Upper lobe of left lung (tissue), 6 donors: ENCODE results near the gene ZDHHC17. TPM values are rescaled to one million over a fixed set of nuclear protein-coding genes. Genes with fewer than 3 reads are reported as not detected.
A peak's percentile ranks its signal among the peaks of the same experiment; 100 is the strongest.

Source experiments
- ATAC-seq, 2 donors: fragments of 200-7000 bp; cut with Tn5 transposase; one replicate each; pipeline ENCODE4 v1.9.1; 2022; ENCODE audit warnings: mild to moderate bottlenecking in 2 of 2, moderate library complexity in 2 of 2; ENCODE audit not compliant: low FRiP score in 2 of 2
- DNase-seq, 2 donors: peaks; one replicate each; pipeline ENCODE4 v3.0.0-alpha.2; 2019 to 2020
- H3K27ac ChIP-seq, 4 donors: fragments of 200-600 bp; sonication (generic); one replicate each; pipeline ENCODE4 v1.5.1; 2016 to 2019
- H3K27me3 ChIP-seq, 4 donors: fragments of 200-600 bp; sonication (generic); one replicate each; pipeline ENCODE4 v1.5.1; 2017 to 2019
- H3K36me3 ChIP-seq, 4 donors: fragments of 200-600 bp; sonication (generic); one replicate each; pipeline ENCODE4 v1.5.1; 2016 to 2019
- H3K4me1 ChIP-seq, 4 donors: fragments of 200-600 bp; sonication (generic); one replicate each; pipeline ENCODE4 v1.5.1; 2018 to 2019
- H3K4me3 ChIP-seq, 4 donors: fragments of 200-600 bp; sonication (generic); one replicate each; pipeline ENCODE4 v1.5.1; 2017 to 2019; ENCODE audit warnings: mild to moderate bottlenecking in 2 of 4, moderate library complexity in 1 of 4
- H3K9me3 ChIP-seq, 4 donors: fragments of 200-600 bp; sonication (generic); one replicate each; pipeline ENCODE4 v1.5.1; 2018 to 2019
- CTCF ChIP-seq, 6 experiments: fragments of 450-650 bp in 4 of 6; fragments of 200-600 bp in 2 of 6; sonication (generic) in 2 of 6; IDR thresholded peaks; one replicate each; pipeline ENCODE4 v1.5.1; 2016 to 2019; ENCODE audit warnings: antibody characterized with exemption in 6 of 6
- EP300 ChIP-seq, 4 donors: sonication (generic); formaldehyde crosslinking; IDR thresholded peaks; one replicate each; pipeline ENCODE4 v1.5.1; 2017; ENCODE audit warnings: antibody characterized with exemption in 4 of 4, control low read depth in 2 of 4
- POLR2A ChIP-seq, 4 donors: fragments of 450-650 bp; IDR thresholded peaks; one replicate each; pipeline ENCODE4 v1.5.1; 2016 to 2017; ENCODE audit warnings: antibody characterized with exemption in 4 of 4, mild to moderate bottlenecking in 2 of 4
- POLR2AphosphoS5 ChIP-seq, 2 donors: sonication (generic); formaldehyde crosslinking; IDR thresholded peaks; one replicate each; pipeline ENCODE4 v1.5.1; 2017; ENCODE audit warnings: antibody characterized with exemption in 2 of 2
- WGBS, 2 donors: methylation state at CpG; one replicate each; pipeline ENCODE4 v1.1.5; 2017 to 2018; 5-methylcytosine and 5-hydroxymethylcytosine counted together
- total RNA-seq, 6 donors: library from RNA; depleted of rRNA in 4 of 6; stranded (reverse); fragments of >200 nt in 4 of 6; gene quantifications; one replicate each; pipeline versions ENCODE4 v1.1.0 to v1.2.1, GENCODE V29; 2016 to 2021
- donor health status: DM: no; HTN: no; CAD: no; lungs with moderate emphysema.
- donor health status: DM: no; HTN: yes; CAD: no; lungs with severe emphysema.

The ZDHHC17 gene
- total RNA-seq, 6 donors from 2014 or later, result 13.0 to 107 (median 30.0) TPM

GRCh38 chr12:76810671-76811419 is 46.9 kb downstream of the ZDHHC17 start:
- no peak overlapping the region for H3K27ac ChIP-seq
- no peaks in the 10 kb centered on the region for H3K9me3 ChIP-seq
- no peak overlapping the region for H3K4me3 ChIP-seq
- H3K4me1 ChIP-seq, result no peaks in the 10 kb centered on the region
- WGBS, 2 donors, result 67 to 71% methylated on average over 6 of the region's 6 CpGs
- no peaks in the 10 kb centered on the region for H3K27me3 ChIP-seq
- DNase-seq (no peak), ATAC-seq (no peak)
- no peak for TF ChIP-seq POLR2A (IDR thresholded peaks at IDR 0.05)
- H3K36me3 ChIP-seq, result peaks cover 0 to 61% (median 10%) of the 10 kb centered on the region in 4 donors

GRCh38 chr12:76811976-76812375 is 48.1 kb downstream of the ZDHHC17 start:
- H3K27me3 ChIP-seq, result no peaks in the 10 kb centered on the region
- H3K27ac ChIP-seq, result no peak overlapping the region
- DNase-seq, result no peak
- H3K36me3 ChIP-seq, result peaks cover 0 to 60% (median under 1%) of the 10 kb centered on the region in 4 donors
- ATAC-seq, result no peak
- WGBS, 2 donors, result 90 to 95% methylated on average over 1 of the region's 1 CpG
- no peak for TF ChIP-seq CTCF (IDR thresholded peaks at IDR 0.05)
- TF ChIP-seq EP300 (IDR thresholded peaks at IDR 0.05), result no peak
- no peak for TF ChIP-seq POLR2A (IDR thresholded peaks at IDR 0.05)
- no peak for TF ChIP-seq POLR2AphosphoS5 (IDR thresholded peaks at IDR 0.05)
- H3K4me1 ChIP-seq, result no peaks in the 10 kb centered on the region
- H3K9me3 ChIP-seq, result no peaks in the 10 kb centered on the region
- no peak overlapping the region for H3K4me3 ChIP-seq

- Histone ChIP-seq H3K27ac (no peak overlapping the region), H3K27me3 (no peaks in the 10 kb centered on the region), H3K36me3 (peaks cover 0 to 50% (median under 1%) of the 10 kb centered on the region in 4 donors), H3K4me1 (no peaks in the 10 kb centered on the region), H3K9me3 (no peaks in the 10 kb centered on the region), H3K4me3 (no peak overlapping the region)
- no peak for DNase-seq
- TF ChIP-seq CTCF (IDR thresholded peaks at IDR 0.05) (no peak), POLR2A (IDR thresholded peaks at IDR 0.05) (no peak), POLR2AphosphoS5 (IDR thresholded peaks at IDR 0.05) (no peak), EP300 (IDR thresholded peaks at IDR 0.05) (no peak)
- ATAC-seq, result no peak
These were observed 49.4 kb downstream of the ZDHHC17 start for GRCh38 chr12:76813265-76813664.

- peaks cover 0 to 48% (median under 1%) of the 10 kb centered on the region in 4 donors for H3K36me3 ChIP-seq
- ATAC-seq (no peak), DNase-seq (no peak)
- no peak overlapping the region for H3K4me3 ChIP-seq
- no peaks in the 10 kb centered on the region for H3K4me1 ChIP-seq
- no peaks in the 10 kb centered on the region for H3K9me3 ChIP-seq
- 98 to 99% methylated on average over 4 of the region's 4 CpGs for WGBS, 2 donors
- H3K27me3 ChIP-seq, result no peaks in the 10 kb centered on the region
- no peak for TF ChIP-seq POLR2A (IDR thresholded peaks at IDR 0.05)
- TF ChIP-seq EP300 (IDR thresholded peaks at IDR 0.05), result no peak
- no peak for TF ChIP-seq CTCF (IDR thresholded peaks at IDR 0.05)
- no peak for TF ChIP-seq POLR2AphosphoS5 (IDR thresholded peaks at IDR 0.05)
- H3K27ac ChIP-seq, result no peak overlapping the region
These were observed 50.1 kb downstream of the ZDHHC17 start for GRCh38 chr12:76813972-76814371.

GRCh38 chr12:76820888-76821482 is 57.1 kb downstream of the ZDHHC17 start:
- ATAC-seq, result no peak

More at GRCh38 chr12:76820888-76821482, 57.1 kb downstream of the ZDHHC17 start:
- Histone ChIP-seq H3K4me1 (no peaks in the 10 kb centered on the region), H3K9me3 (no peaks in the 10 kb centered on the region), H3K36me3 (peaks cover 0 to 24% (median 5%) of the 10 kb centered on the region in 4 donors), H3K27ac (no peak overlapping the region), H3K27me3 (no peaks in the 10 kb centered on the region), H3K4me3 (no peak overlapping the region)
- WGBS, 2 donors, result 48 to 54% methylated on average over 2 of the region's 2 CpGs
- no peak for DNase-seq
- TF ChIP-seq POLR2A (IDR thresholded peaks at IDR 0.05) (no peak), CTCF (IDR thresholded peaks at IDR 0.05) (peak in 2 of 6 experiments; percentile 21 to 39), POLR2AphosphoS5 (IDR thresholded peaks at IDR 0.05) (no peak)
